MM.1S (cell line): ENCODE measurements around the gene APBB3.

Experiments
- CTCF ChIP-seq: fragments of 300-600 bp; sonication (generic); IDR thresholded peaks from 2 replicates; pipeline ENCODE4 v1.5.1; 2016; ENCODE audit warnings: antibody characterized with exemption, low read length, mixed read lengths
- EZH2 ChIP-seq: fragments of 300-600 bp; sonication (generic); optimal IDR thresholded peaks from 2 replicates; pipeline ENCODE3; 2017; ENCODE audit warnings: low read depth, mild to moderate bottlenecking, antibody characterized with exemption, low read length, mixed read lengths
- EZH2phosphoT487 ChIP-seq: fragments of 300-600 bp; sonication (generic); IDR thresholded peaks from 2 replicates; pipeline ENCODE4 v1.6.1; 2018; ENCODE audit warnings: antibody characterized with exemption, low read length

- TF ChIP-seq CTCF: no peak
- TF ChIP-seq EZH2: no peak
- TF ChIP-seq EZH2phosphoT487: no peak
Observed at GRCh38 chr5:140550147-140551079, 14.0 kb downstream of the APBB3 start.
